Ishikawa (cell line): ENCODE results near the gene FGD3.

Experiments
- RAD21 ChIP-seq: IDR thresholded peaks from 2 replicates; pipeline ENCODE4 v1.6.1; 2012; ENCODE audit warnings: low read depth
- TCF12 ChIP-seq: IDR thresholded peaks from 2 replicates; pipeline ENCODE4 v1.6.1; 2012; ENCODE audit warnings: low read depth
- TF ChIP-seq, protein P1 (sequence below): IDR thresholded peaks from 2 replicates; pipeline ENCODE4 v1.6.1; 2012; ENCODE audit warnings: low read depth, mild to moderate bottlenecking

DNA sequence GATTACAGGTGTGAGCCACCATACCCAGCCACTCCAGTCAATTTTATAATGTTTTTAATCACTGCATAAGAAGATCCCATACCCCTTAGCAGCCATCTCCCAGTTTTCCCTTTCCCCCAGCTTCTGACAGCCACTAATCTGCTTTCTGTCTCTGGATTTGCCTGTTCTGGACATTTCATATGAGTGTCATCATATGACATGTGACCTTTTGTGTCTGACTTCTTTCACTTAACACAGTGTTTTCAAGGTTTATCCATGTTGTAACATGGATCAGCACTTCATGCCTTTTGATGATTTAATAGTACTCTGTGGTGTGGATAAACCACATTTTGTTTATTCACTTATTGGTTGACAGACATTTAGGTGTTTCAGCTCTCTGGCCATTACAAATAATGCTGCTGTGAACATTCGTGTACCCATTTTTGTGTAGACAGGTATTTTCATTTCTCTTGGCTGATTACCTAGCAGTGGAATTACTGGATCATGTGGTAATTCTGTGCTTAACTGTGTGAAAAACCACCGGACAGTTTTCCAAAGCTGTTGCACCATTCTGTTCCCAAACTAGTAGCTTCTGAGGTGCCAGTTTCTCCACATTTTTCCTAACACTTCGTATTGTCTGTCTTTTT, 119.8 kb downstream of the FGD3 start:
- TF ChIP-seq RAD21 (no peak), TCF12 (no peak)
- TF ChIP-seq, protein P1, sequence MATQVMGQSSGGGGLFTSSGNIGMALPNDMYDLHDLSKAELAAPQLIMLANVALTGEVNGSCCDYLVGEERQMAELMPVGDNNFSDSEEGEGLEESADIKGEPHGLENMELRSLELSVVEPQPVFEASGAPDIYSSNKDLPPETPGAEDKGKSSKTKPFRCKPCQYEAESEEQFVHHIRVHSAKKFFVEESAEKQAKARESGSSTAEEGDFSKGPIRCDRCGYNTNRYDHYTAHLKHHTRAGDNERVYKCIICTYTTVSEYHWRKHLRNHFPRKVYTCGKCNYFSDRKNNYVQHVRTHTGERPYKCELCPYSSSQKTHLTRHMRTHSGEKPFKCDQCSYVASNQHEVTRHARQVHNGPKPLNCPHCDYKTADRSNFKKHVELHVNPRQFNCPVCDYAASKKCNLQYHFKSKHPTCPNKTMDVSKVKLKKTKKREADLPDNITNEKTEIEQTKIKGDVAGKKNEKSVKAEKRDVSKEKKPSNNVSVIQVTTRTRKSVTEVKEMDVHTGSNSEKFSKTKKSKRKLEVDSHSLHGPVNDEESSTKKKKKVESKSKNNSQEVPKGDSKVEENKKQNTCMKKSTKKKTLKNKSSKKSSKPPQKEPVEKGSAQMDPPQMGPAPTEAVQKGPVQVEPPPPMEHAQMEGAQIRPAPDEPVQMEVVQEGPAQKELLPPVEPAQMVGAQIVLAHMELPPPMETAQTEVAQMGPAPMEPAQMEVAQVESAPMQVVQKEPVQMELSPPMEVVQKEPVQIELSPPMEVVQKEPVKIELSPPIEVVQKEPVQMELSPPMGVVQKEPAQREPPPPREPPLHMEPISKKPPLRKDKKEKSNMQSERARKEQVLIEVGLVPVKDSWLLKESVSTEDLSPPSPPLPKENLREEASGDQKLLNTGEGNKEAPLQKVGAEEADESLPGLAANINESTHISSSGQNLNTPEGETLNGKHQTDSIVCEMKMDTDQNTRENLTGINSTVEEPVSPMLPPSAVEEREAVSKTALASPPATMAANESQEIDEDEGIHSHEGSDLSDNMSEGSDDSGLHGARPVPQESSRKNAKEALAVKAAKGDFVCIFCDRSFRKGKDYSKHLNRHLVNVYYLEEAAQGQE, result no peak
